ENCODE results near the gene CD70.
"Not testable (repeated sequence)": the region's sequence is repeated elsewhere in the genome, so short reads cannot be mapped to it uniquely, and the experiment has no call there.

The CD70 gene

DNA sequence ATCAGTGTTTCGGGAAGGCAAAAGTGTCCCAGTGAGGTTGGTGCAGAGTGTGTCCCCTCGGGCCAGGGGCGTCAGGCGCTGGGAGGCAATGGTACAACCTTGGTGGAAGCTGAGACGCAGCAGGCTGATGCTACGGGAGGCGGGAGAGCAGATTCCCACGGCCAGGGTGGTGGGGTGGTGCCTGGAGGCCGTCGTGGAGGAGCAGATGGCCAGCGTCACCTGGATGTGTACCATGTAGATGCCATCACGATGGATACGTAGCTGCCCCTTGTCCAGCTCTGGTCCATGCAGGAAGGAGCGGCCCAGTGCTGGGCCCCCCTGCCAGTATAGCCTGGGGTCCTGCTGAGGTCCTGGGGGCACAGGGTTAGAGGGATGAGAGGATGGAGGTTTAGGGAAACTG lies 4.9 kb downstream of the CD70 start:
- Histone ChIP-seq H3K4me1 (ENCODE audit: control insufficient read depth, insufficient read depth, low read length, unreplicated experiment) (peaks cover 4% of the 10 kb centered on the region), H3K27ac (ENCODE audit: low read depth, low read length) (no peak overlapping the region), H3K27me3 (ENCODE audit: insufficient read depth, low read length) (peaks cover 25% of the 10 kb centered on the region), H2AFZ (ENCODE audit: low read length, unreplicated experiment) (no peak overlapping the region), H3K79me2 (ENCODE audit: control insufficient read depth, insufficient read depth, low read length, unreplicated experiment) (no peaks in the 10 kb centered on the region), H3K4me3 (ENCODE audit: low read depth, low read length) (no peak overlapping the region), H3K36me3 (ENCODE audit: insufficient read depth, low read length) (no peaks in the 10 kb centered on the region)

DNA sequence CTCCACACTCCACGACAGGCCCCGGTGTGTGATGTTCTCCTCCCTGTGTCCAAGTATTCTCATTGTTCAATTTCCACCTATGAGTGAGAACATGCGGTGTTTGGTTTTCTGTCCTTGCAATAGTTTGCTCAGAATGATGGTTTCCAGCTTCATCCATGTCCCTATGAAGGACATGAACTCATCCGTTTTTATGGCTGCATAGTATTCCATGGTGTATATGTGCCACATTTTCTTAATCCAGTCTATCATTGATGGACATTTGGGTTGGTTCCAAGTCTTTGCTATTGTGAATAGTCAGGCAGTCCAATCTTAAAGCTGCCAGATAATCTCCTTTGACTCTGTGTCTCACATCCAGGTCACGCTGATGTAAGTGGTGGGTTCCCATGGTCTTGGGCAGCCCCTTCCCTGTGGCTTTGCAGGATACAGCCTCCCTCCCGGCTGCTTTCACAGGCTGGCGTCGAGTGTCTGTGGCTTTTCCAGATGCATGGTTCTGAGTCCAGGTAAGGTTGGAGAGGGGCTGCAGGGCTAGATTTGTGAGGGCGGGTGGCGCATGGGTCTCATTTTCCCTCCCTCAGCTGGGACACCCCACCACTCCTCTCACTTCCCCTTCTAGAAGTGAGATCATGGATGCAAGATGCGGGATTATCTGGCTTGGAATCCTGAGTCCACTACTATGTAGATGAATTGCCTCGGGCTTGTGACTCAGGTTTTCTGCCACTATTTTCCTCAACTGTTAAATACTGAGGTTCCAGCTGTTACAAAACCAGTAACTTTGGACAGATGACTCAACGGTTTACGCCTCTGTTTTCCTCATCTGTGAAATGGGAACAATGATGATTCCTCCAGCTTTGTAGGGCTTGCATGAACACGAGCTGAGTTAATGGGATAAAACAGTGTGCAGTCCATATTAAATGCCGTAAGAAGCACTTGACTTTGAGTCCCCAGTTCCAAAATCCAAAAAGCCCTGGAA lies 8.2 kb downstream of the CD70 start:
- H3K4me1 ChIP-seq (ENCODE audit: control insufficient read depth, insufficient read depth, low read length, unreplicated experiment); H3K27me3 ChIP-seq (ENCODE audit: insufficient read depth, low read length); H3K4me3 ChIP-seq (ENCODE audit: low read depth, low read length); H3K79me2 ChIP-seq (ENCODE audit: control insufficient read depth, insufficient read depth, low read length, unreplicated experiment); H2AFZ ChIP-seq (ENCODE audit: low read length, unreplicated experiment); H3K36me3 ChIP-seq (ENCODE audit: insufficient read depth, low read length); H3K27ac ChIP-seq (ENCODE audit: low read depth, low read length): not testable (repeated sequence)

- H3K4me1 ChIP-seq (ENCODE audit: control insufficient read depth, insufficient read depth, low read length, unreplicated experiment), result peaks cover 5% of the 10 kb centered on the region
- H2AFZ ChIP-seq (ENCODE audit: low read length, unreplicated experiment), result no peak overlapping the region
- H3K4me3 ChIP-seq (ENCODE audit: low read depth, low read length), result no peak overlapping the region
- H3K36me3 ChIP-seq (ENCODE audit: insufficient read depth, low read length), result no peaks in the 10 kb centered on the region
- H3K27me3 ChIP-seq (ENCODE audit: insufficient read depth, low read length), result no peaks in the 10 kb centered on the region
- H3K79me2 ChIP-seq (ENCODE audit: control insufficient read depth, insufficient read depth, low read length, unreplicated experiment), result no peaks in the 10 kb centered on the region
- no peak overlapping the region for H3K27ac ChIP-seq (ENCODE audit: low read depth, low read length)
Observed at GRCh38 chr19:6580313-6580712, 10.6 kb downstream of the CD70 start.

DNA sequence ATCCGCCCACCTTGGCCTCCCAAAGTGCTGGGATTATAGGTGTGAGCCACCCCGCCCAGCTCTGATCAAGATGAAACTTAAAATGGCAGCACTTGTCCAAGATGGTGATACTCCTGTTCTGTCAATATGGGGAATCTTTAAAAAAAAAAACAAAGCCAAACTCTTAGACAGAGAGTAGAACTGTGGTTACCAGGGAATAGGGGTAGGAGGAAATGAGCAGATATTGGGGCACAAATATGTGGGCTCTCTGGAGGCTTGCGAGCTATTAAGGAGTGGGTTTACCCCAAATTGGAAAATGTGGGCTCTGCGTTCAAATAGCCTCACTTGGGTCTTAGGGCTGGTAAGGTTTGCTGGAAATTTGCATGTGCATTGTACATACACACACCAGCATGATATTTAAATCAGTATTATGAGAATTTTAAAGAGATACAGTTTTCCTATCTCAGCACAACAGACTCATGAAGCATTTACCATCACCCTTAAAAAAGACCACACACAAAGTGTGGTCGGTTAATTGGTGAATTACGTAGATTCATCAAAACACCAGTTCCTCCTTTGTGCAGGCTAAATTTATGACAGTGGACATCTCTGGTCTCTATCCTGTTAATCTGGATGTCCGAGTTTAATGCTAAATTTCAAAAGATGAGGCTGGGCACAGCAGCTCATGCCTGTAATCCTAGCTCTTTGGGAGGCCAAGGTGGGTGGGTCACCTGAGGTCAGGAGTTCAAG lies 11.3 kb downstream of the CD70 start:
- no peak overlapping the region for H2AFZ ChIP-seq (ENCODE audit: low read length, unreplicated experiment)
- peaks cover 5% of the 10 kb centered on the region for H3K4me1 ChIP-seq (ENCODE audit: control insufficient read depth, insufficient read depth, low read length, unreplicated experiment)
- H3K27me3 ChIP-seq (ENCODE audit: insufficient read depth, low read length), result no peaks in the 10 kb centered on the region
- H3K4me3 ChIP-seq (ENCODE audit: low read depth, low read length), result no peak overlapping the region
- no peak overlapping the region for H3K27ac ChIP-seq (ENCODE audit: low read depth, low read length)
- H3K36me3 ChIP-seq (ENCODE audit: insufficient read depth, low read length), result no peaks in the 10 kb centered on the region
- no peaks in the 10 kb centered on the region for H3K79me2 ChIP-seq (ENCODE audit: control insufficient read depth, insufficient read depth, low read length, unreplicated experiment)

GRCh38 chr19:6577476-6578125 lies 13.3 kb downstream of the CD70 start:
- Histone ChIP-seq H2AFZ (ENCODE audit: low read length, unreplicated experiment) (no peak overlapping the region), H3K27ac (ENCODE audit: low read depth, low read length) (no peak overlapping the region), H3K79me2 (ENCODE audit: control insufficient read depth, insufficient read depth, low read length, unreplicated experiment) (no peaks in the 10 kb centered on the region), H3K4me3 (ENCODE audit: low read depth, low read length) (no peak overlapping the region), H3K36me3 (ENCODE audit: insufficient read depth, low read length) (no peaks in the 10 kb centered on the region), H3K27me3 (ENCODE audit: insufficient read depth, low read length) (peaks cover 7% of the 10 kb centered on the region; the same call in 1 of the 2 replicates), H3K4me1 (ENCODE audit: control insufficient read depth, insufficient read depth, low read length, unreplicated experiment) (peaks cover 5% of the 10 kb centered on the region)

DNA sequence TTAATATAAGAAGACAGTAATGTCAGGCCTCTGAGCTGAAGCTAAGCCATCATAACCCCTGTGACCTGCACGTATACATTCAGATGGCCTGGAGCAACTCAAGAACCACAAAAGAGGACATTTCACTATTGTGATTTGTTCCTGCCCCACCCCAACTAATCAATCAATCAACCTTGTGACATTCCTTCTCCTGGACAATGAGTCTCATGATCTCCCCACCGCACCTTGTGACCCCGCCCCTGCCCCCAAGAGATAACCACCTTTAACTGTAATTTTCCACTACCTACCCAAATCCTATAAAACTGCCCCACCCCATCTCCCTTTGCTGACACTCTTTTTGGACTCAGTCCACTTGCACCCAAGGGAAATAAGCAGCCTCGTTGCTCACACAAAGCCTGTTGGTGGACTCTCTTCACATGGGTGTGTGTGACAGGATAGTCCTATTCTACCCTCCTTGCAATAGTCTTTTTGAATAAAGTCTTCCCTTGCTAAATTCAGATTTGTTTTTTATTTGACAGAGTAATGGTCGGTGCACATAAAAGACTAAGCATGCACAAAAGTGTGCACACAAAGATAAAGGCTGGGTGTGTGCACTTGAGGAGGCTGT lies 14.0 kb downstream of the CD70 start:
- peaks cover 5% of the 10 kb centered on the region for H3K4me1 ChIP-seq (ENCODE audit: control insufficient read depth, insufficient read depth, low read length, unreplicated experiment)

GRCh38 chr19:6573350-6573749 lies 17.6 kb downstream of the CD70 start:
- Histone ChIP-seq H3K4me3 (ENCODE audit: low read depth, low read length) (no peak overlapping the region), H2AFZ (ENCODE audit: low read length, unreplicated experiment) (no peak overlapping the region), H3K4me1 (ENCODE audit: control insufficient read depth, insufficient read depth, low read length, unreplicated experiment) (no peaks in the 10 kb centered on the region), H3K27me3 (ENCODE audit: insufficient read depth, low read length) (peaks cover 26% of the 10 kb centered on the region; the same call in 1 of the 2 replicates), H3K27ac (ENCODE audit: low read depth, low read length) (no peak overlapping the region), H3K36me3 (ENCODE audit: insufficient read depth, low read length) (no peaks in the 10 kb centered on the region), H3K79me2 (ENCODE audit: control insufficient read depth, insufficient read depth, low read length, unreplicated experiment) (no peaks in the 10 kb centered on the region)

More for the DNA sequence above, 14.0 kb downstream of the CD70 start:
- H2AFZ ChIP-seq (ENCODE audit: low read length, unreplicated experiment), result no peak overlapping the region
- H3K79me2 ChIP-seq (ENCODE audit: control insufficient read depth, insufficient read depth, low read length, unreplicated experiment), result no peaks in the 10 kb centered on the region
- H3K27me3 ChIP-seq (ENCODE audit: insufficient read depth, low read length), result peaks cover 13% of the 10 kb centered on the region; the same call in 1 of the 2 replicates
- no peak overlapping the region for H3K27ac ChIP-seq (ENCODE audit: low read depth, low read length)
- no peaks in the 10 kb centered on the region for H3K36me3 ChIP-seq (ENCODE audit: insufficient read depth, low read length)
- H3K4me3 ChIP-seq (ENCODE audit: low read depth, low read length), result no peak overlapping the region

GRCh38 chr19:6572217-6572616 lies 18.7 kb downstream of the CD70 start:
- Histone ChIP-seq H3K27ac (ENCODE audit: low read depth, low read length) (no peak overlapping the region), H3K36me3 (ENCODE audit: insufficient read depth, low read length) (no peaks in the 10 kb centered on the region), H3K79me2 (ENCODE audit: control insufficient read depth, insufficient read depth, low read length, unreplicated experiment) (no peaks in the 10 kb centered on the region), H3K27me3 (ENCODE audit: insufficient read depth, low read length) (peaks cover 35% of the 10 kb centered on the region; the same call in 1 of the 2 replicates), H2AFZ (ENCODE audit: low read length, unreplicated experiment) (no peak overlapping the region), H3K4me3 (ENCODE audit: low read depth, low read length) (no peak overlapping the region), H3K4me1 (ENCODE audit: control insufficient read depth, insufficient read depth, low read length, unreplicated experiment) (no peaks in the 10 kb centered on the region)

DNA sequence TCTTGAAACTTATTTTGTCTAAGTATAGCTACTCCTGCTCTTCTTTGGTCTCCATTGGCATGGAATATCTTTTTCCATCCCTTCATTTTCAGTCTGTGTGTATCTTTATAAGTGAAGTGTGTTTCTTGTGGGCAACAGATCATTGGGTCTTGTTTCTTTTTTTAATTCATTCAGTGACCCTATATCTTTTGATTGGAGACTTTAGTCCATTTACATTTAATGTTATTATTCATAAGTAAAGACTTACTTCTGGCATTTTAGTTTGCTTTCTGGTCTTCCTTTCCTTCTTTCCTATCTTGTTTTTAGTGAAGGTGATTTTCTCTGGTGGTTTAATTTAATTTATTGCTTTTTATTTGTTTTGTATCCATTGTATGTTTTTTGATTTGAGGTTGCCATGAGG lies 19.8 kb downstream of the CD70 start:
- no peaks in the 10 kb centered on the region for H3K79me2 ChIP-seq (ENCODE audit: control insufficient read depth, insufficient read depth, low read length, unreplicated experiment)
- no peak overlapping the region for H3K4me3 ChIP-seq (ENCODE audit: low read depth, low read length)
- no peaks in the 10 kb centered on the region for H3K36me3 ChIP-seq (ENCODE audit: insufficient read depth, low read length)
- H3K27ac ChIP-seq (ENCODE audit: low read depth, low read length), result no peak overlapping the region
- no peak overlapping the region for H2AFZ ChIP-seq (ENCODE audit: low read length, unreplicated experiment)
- H3K27me3 ChIP-seq (ENCODE audit: insufficient read depth, low read length), result peaks cover 39% of the 10 kb centered on the region; the same call in 1 of the 2 replicates
- no peaks in the 10 kb centered on the region for H3K4me1 ChIP-seq (ENCODE audit: control insufficient read depth, insufficient read depth, low read length, unreplicated experiment)

DNA sequence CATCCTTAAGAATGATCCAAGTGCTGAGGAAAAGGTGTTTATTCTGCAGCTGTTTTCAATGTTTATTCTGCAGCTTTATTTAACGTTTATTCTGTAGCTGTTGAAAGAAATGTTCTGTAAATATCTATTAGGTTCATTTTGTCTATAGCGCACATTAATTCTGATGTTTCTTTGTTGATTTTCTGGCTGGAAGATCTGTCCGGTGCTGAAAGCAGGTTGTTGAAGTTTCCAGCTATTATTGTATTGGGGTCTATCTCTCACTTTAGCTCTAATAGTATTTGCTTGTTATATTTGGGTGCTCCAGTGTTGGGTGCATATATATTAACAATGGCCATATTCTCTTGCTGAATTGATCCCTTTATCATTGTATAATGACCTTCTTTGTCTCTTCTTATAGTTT lies 20.2 kb downstream of the CD70 start:
- Histone ChIP-seq H3K36me3 (ENCODE audit: insufficient read depth, low read length) (no peaks in the 10 kb centered on the region), H3K4me1 (ENCODE audit: control insufficient read depth, insufficient read depth, low read length, unreplicated experiment) (no peaks in the 10 kb centered on the region)

More for the DNA sequence above, 20.2 kb downstream of the CD70 start:
- no peaks in the 10 kb centered on the region for H3K79me2 ChIP-seq (ENCODE audit: control insufficient read depth, insufficient read depth, low read length, unreplicated experiment)
- no peak overlapping the region for H3K27ac ChIP-seq (ENCODE audit: low read depth, low read length)
- H3K4me3 ChIP-seq (ENCODE audit: low read depth, low read length), result no peak overlapping the region
- H2AFZ ChIP-seq (ENCODE audit: low read length, unreplicated experiment), result no peak overlapping the region
- peaks cover 39% of the 10 kb centered on the region; the same call in 1 of the 2 replicates for H3K27me3 ChIP-seq (ENCODE audit: insufficient read depth, low read length)

Data from ACC112 (cell line).